HG03108 (cell line): Measurements from ENCODE around the gene ATP2B3.

Source experiments
- ATAC-seq: cut with Tn5 transposase; IDR thresholded peaks from one replicate; pipeline ENCODE4 v1.9.1; 2021; ENCODE audit warnings: moderate library complexity; ENCODE audit not compliant: unreplicated experiment

The ATP2B3 gene

DNA sequence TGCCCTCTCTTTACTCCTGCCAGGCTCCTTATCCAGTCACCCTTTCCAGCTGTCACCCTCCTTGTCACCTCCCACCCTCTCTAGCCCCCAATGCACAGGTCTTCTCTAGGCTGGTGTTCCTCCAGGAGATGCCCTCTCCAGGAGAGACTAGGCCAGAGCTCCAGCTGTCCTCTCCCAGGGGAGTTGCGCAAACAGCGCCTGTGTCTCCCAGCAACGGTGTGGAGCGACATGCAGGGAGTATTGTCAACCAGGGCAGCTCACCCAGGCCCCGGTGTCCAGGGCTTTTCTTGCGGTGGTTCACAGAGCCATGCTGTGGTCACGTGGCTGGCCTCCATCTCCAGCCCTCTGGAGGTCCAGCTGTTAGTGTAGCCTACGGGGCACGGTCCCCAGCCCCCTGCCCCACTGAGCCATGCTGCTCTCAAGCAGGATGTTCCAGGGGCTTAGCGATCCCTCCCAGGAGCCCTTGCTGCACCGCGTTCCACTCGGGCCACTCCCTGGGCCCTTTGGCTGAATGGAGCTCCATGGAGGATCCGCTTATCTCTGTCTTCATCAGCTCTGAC lies 46.7 kb downstream of the ATP2B3 start:
- no peak for ATAC-seq

- ATAC-seq = no peak
Measured at GRCh38 chrX:153565996-153566580, 48.6 kb downstream of the ATP2B3 start.

DNA sequence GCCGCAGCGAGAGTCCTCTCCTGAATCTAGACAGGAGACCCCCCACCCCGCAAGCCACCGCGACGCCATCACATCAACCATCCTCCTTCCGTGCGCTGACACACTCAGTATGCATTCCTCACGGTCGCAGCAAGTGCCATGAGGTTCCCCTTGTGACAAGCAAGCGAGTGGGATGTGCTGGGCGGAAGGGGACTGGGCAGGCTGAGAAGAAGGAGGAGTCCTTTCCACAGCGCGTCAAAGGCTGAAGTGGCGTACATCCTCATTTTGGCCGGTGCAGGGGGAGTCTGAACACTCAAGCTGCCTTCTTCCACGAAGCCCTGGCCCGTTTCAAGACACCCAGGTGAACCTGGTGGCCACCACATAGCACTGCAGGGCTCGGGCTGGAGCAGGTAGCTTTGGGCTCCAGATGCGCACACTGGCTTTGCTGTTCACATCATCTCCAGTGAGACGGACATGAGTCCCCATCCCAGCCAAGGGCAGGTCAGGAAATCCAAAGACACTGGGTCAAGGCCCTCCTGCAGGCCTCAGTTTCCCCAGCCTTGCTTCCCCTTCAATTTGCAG lies 51.1 kb downstream of the ATP2B3 start:
- ATAC-seq = no peak

GRCh38 chrX:153569475-153569874 lies 52.0 kb downstream of the ATP2B3 start:
- ATAC-seq = no peak

DNA sequence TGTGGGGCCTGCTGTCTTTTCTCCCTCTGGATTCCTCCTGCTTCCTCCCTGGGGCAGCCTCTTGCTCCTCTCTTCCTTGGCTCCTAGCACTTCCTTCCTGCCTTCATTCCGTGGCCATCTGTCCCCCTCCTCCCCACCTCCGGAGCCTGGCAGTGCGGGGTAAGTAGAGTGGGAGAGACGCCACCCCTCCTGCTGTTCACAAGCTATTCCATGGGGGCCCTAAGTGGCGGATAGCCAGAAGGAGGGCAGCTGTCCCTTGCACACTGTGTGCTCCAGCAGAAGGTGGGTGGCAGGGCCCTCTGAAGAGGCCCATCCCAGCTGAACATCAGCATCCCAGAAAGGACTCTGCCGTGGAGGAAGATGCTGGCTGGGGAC lies 54.1 kb downstream of the ATP2B3 start:
- no peak for ATAC-seq

DNA sequence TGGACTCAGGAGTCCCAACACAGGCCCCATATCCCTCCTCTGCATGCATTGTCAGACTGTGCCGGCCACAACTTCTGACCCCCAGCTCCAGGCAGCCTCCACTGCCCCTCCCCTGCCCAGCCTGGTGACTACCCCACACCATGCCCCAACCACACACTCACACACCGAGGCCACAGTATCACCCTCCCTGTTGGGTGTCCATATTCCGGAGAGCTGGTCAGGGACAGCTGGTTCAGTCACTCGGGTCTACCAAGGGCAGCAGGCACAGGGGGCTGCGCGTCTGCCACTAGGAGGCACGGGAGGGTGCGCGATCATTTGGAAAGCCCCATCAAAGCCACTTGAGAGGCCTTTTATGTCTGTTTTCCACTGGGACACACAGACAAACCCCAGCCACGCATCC lies 55.2 kb downstream of the ATP2B3 start:
- no peak for ATAC-seq

DNA sequence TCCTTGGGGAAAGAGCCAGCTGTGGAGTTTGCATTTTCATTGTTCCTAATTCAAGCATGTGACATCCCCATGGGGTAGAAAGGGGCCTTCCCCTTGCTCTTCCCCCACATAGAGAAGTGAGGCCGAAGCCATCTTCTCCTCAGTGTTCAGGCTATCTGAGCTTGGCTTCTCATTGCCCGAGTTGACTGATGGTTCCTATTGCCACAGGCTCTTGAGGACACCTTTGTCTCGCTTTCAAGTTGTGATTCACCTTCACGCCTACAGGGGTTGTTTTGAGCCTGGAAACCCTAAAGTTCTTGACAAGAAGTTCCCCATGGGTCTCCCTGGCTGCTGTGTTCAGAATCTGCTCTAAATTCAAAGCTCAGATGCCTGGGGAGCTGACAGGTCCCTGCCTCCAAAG lies 56.5 kb downstream of the ATP2B3 start:
- no peak for ATAC-seq

GRCh38 chrX:153576239-153576870 lies 58.9 kb downstream of the ATP2B3 start:
- ATAC-seq = no peak

DNA sequence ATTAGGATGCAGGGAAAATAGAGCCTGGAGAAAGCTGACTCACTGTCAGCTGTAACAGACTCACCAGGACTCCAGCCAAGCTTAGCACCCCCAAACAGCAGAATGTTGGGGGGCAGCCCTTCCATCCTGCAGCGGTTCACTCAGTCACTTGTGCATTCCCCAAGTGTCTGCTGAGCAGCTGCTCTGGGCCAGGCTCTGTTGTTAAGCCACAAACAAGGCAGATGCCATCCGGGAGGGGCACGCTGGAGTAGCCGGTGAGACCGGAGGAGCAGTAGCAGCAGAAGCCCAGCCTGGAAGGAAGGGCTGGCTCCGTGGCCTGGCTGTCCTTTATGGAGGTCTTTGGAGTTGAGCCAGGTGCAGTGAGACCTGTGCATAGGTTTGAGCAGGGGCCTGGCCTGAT lies 59.5 kb downstream of the ATP2B3 start:
- no peak for ATAC-seq

- ATAC-seq = no peak
Measured at GRCh38 chrX:153578200-153578835, 60.9 kb downstream of the ATP2B3 start.

- ATAC-seq = no peak
Measured at GRCh38 chrX:153578889-153579288, 61.4 kb downstream of the ATP2B3 start.

- no peak for ATAC-seq
Measured at GRCh38 chrX:153580700-153581386, 63.4 kb downstream of the ATP2B3 start.

DNA sequence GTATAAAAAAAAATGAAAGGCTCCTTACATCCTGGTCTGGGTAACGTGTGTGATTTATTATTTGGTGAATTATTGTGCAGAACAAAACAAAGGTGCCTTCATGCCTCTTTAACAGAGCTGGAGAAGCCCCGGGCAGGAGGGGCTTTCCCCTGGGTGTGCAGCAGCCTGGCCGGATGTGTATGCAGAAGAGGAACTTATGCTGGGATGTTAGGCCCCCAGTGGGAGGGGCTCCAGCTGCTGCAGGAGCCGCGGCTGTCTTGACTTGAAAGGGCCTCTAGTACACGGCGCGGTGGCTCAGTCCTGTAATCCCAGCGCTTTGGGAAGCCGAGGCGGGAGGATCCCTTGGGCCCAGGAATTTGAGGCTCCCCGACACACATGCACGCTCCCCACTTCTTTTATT lies 65.5 kb downstream of the ATP2B3 start:
- ATAC-seq = peak; percentile 100

DNA sequence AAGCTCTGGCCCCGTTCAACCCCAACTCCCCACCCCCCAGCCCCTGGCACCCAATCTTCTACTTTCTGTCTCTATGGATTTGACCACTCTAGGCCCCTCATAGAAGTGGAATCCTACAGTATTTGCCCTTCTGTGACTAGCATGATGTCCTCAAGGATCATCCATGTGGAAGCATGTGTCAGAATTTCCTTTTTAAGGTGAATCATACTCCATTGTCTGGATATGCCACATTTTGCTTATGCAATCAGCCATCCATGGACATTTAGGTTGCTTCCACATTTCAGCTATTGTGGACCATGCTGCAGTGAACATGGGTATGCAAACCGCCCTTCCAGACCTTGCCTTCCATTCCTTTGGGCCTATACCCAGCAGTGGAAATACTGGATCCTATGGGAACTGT lies 66.0 kb downstream of the ATP2B3 start:
- no peak for ATAC-seq

DNA sequence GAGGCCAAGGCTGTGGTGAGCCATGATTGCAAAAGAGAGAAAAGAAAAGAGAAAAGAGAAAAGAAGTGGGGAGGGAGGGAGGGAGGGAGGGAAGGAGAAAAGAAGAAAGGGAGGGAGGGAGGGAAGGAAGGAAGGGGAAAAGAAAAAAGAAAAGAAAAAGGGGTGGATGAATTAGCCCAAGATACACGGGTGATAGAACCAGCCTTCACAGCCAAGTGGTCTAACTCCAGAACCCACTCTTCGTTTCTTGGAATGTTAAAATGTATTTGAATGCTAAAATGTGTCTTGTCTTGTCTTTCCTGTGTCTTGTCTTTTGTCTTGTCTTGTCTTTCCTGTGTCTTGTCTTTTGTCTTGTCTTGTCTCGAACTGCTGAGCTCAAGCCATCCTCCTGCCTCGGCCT lies 68.4 kb downstream of the ATP2B3 start:
- ATAC-seq = no peak

DNA sequence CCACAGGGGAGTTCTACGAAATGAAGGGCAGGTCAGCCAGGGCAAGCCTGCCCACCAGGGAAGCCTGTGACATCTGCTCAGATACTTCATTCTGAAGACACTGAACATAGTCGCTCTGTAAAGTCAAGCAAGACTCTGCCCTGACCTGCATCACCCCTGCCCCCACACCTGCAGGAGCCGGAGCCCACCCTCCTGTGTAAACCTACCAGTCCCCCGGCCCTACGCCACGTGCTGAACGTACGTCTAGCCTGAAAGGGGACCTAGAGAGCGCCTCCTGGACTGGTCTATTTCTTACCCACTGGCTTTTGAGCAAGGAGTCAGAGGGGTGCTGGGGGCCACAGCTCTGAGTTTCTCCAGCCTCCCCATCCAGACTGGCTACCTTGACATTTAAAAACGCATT lies 69.9 kb downstream of the ATP2B3 start:
- ATAC-seq = no peak

- no peak for ATAC-seq
Measured at GRCh38 chrX:153588021-153588781, 70.8 kb downstream of the ATP2B3 start.

DNA sequence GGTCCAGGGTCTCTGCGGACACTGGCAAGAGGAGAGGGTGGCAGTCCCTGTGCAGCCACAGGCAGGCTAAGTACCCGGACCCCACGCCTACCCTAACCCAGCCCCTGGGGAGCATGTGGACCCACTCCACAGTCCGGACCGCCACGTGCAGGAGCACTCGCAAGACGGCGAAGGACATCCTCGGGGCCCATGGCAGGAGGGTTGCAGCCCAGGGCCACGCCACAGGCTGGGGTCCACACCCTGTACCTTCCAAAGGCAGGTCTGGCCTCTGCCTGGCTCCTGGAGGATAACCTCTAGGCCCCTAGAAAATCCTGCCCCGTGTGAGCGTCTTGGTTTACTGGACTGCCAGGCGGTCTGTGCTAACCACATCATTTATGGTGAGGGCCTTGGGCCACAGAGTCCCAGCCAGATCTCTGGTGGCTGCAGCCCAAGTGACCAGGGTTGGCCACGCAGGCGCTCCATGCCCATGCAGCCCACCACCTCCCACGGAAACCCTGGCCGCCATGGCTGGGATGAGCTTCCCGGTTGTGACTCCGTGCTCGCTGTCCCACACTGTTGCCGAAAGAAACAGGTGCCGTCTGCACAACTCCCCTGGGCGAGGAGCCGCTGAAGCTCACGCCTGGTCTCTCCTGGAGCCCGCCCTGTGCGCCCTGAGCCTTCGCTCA lies 71.5 kb downstream of the ATP2B3 start:
- ATAC-seq = no peak

DNA sequence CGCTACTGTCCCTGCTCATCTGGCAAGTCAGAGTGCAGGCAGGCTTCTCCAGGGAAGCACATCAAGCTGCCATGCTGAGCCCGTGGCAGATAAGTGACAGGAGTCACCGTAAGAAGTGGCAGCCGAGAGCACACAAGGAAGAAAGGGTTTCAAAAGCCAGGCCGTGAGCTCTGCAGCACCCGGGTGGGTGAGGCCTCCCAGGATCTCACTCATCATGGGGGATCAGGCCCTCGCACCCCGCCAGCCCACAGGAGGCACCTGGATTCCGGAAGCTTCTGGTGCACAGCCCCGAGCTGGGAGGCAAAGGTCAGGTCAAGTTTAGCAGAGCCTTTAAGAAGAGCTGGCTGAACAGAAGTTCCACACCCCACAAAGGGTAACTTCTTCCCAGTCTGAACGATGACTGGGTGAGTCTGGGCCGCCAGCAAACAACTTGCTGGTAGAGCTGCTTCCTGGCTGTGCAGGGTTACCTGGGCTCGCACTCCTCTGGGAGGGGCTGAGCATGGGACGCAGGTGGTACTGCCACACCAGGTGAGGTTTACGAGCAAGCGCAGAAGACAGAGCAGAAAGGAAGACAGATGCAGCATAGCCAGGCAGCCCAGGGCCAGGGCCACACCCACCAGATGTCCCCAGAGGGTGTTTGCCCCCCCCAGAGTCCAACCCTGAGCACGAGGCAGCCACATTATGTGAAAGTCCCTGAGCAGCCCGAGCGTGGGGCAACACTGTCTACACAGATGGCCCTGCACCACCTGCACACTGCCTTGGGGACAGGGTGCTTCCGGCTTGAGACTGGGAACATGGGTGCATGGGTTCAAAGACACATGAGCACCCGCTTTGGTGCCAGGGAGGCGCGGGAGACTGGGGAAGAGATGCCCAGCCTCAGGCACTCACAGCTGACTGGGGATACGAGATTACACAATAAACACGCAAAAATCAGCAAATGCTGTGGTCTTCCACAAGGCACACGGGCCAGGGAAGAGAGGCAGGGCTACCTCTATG lies 73.8 kb downstream of the ATP2B3 start:
- ATAC-seq = no peak
